Right atrium auricular region (tissue), 2 donors: ENCODE measurements around the gene MON2. TPM values are rescaled to one million over a fixed set of nuclear protein-coding genes. Genes with fewer than 3 reads are reported as not detected.
A peak's percentile ranks its signal among the peaks of the same experiment; 100 is the strongest.

Experiments
- DNase-seq: peaks from one replicate; pipeline ENCODE4 v3.0.0-alpha.2; 2019; ENCODE audit warnings: low spot score
- H3K27ac ChIP-seq, 2 donors: fragments of 200-600 bp; sonication (generic); 1 replicate in 1 of 2; 2 replicates in 1 of 2; pipeline ENCODE4 v1.5.1; 2016 to 2019
- H3K27me3 ChIP-seq, 2 donors: fragments of 200-600 bp; sonication (generic); one replicate each; pipeline versions ENCODE4 v1.5.1 to v1.6.0; 2017 to 2019
- H3K36me3 ChIP-seq: fragments of 200-600 bp; sonication (generic); one replicate; pipeline ENCODE4 v1.5.1; 2016
- H3K4me1 ChIP-seq, 2 donors: fragments of 200-600 bp; sonication (generic); one replicate each; pipeline versions ENCODE4 v1.5.1 to v1.6.0; 2017 to 2019
- H3K4me3 ChIP-seq, 2 donors: fragments of 200-600 bp; sonication (generic); 1 replicate in 1 of 2; 2 replicates in 1 of 2; pipeline ENCODE4 v1.5.1; 2017 to 2019; ENCODE audit warnings: mild to moderate bottlenecking in 1 of 2, moderate library complexity in 1 of 2
- H3K9me3 ChIP-seq, 2 donors: fragments of 200-600 bp; sonication (generic); one replicate each; pipeline ENCODE4 v1.5.1; 2019
- total RNA-seq, 2 donors: library from RNA; depleted of rRNA; stranded (reverse); fragments of >200 nt; gene quantifications; one replicate each; pipeline ENCODE4 v1.1.0, GENCODE V29; 2016
- TF ChIP-seq, protein P1 (sequence below), 2 donors: fragments of 200-600 bp; sonication (generic); IDR thresholded peaks; one replicate each; pipeline ENCODE4 v1.5.1; 2019; ENCODE audit warnings: antibody characterized with exemption in 2 of 2

Gene MON2
- total RNA-seq, 2 donors from 2014 or later, result 14.3 to 16.5 TPM

DNA sequence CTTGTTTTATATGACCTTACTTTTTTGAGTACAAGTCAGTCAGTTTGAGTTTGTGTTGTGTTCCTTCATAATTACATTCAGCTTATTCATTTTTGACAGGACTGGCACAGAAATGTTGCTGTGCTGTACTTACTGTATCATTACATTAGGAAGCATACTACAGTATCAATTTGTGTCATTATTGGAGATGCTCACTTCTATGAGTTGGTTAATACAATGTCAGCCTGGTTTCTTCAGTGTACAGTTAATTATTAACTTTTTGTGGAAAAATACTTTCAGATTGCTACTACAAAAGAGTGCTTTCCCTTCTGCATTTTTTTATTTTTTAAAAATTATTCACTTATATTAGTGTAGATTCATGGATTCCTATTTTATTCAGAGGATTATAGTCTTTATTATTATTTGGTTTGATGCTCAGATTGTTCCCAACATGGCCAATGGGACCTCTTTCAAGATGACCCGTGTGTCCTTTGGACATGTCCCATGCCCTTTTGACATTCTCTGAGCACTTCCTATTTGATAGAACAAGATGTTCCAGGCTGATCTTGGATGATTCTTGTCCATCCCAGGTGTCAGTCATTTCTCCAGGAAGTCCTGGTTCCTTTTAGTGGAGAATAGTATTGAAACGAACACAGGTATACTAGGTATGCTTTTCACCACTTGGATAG is 66.6 kb downstream of the MON2 start:
- no peak for DNase-seq
- no peaks in the 10 kb centered on the region for H3K9me3 ChIP-seq
- TF ChIP-seq, protein P1, sequence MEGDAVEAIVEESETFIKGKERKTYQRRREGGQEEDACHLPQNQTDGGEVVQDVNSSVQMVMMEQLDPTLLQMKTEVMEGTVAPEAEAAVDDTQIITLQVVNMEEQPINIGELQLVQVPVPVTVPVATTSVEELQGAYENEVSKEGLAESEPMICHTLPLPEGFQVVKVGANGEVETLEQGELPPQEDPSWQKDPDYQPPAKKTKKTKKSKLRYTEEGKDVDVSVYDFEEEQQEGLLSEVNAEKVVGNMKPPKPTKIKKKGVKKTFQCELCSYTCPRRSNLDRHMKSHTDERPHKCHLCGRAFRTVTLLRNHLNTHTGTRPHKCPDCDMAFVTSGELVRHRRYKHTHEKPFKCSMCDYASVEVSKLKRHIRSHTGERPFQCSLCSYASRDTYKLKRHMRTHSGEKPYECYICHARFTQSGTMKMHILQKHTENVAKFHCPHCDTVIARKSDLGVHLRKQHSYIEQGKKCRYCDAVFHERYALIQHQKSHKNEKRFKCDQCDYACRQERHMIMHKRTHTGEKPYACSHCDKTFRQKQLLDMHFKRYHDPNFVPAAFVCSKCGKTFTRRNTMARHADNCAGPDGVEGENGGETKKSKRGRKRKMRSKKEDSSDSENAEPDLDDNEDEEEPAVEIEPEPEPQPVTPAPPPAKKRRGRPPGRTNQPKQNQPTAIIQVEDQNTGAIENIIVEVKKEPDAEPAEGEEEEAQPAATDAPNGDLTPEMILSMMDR (IDR thresholded peaks at IDR 0.05), result no peak
- H3K36me3 ChIP-seq, result peaks cover 12% of the 10 kb centered on the region
- peaks cover 0 to 12% of the 10 kb centered on the region in 2 donors for H3K4me1 ChIP-seq
- H3K27ac ChIP-seq, result no peak overlapping the region
- H3K4me3 ChIP-seq, result no peak overlapping the region
- H3K27me3 ChIP-seq, result no peaks in the 10 kb centered on the region

DNA sequence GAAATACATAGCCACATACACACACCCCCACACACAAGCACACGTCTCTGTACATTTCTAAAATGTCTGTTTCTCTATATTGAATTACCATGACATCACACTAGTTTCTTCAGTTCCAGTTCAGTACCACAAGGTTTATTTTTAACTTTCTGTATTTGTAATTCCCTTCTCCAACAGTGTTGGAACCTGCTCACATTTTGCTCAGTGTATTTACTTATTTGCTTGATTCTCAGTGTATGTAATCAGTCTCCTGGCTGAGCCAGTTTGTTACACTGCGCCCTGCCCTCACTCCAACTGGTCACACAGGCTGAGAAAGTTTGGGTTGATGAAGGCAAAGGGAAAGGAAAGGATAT is 67.1 kb downstream of the MON2 start:
- no peak overlapping the region for H3K27ac ChIP-seq
- TF ChIP-seq, protein P1 (IDR thresholded peaks at IDR 0.05), result no peak
- no peaks in the 10 kb centered on the region for H3K9me3 ChIP-seq
- H3K4me1 ChIP-seq, result peaks cover 0 to 12% of the 10 kb centered on the region in 2 donors
- H3K27me3 ChIP-seq, result no peaks in the 10 kb centered on the region
- DNase-seq, result no peak
- no peak overlapping the region for H3K4me3 ChIP-seq
- H3K36me3 ChIP-seq, result peaks cover 12% of the 10 kb centered on the region

DNA sequence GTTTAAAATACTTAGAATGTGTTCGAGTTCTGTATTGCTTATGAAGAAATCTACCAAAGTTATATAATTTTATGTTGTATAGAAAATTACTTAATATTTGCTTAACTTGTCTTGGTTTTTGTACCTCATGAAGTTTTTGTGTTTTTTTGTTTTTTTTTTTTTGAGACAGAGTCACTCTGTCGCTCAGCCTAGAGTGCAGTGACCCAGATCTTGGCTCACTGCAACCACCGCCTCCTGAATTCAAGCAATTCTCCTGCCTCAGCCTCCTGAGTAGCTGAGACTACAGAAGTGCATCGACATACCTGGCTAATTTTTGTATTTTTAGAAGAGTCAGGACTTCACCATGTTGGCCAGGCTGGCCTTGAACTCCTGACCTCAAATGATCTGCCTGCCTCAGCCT is 69.9 kb downstream of the MON2 start:
- no peaks in the 10 kb centered on the region for H3K9me3 ChIP-seq
- no peaks in the 10 kb centered on the region for H3K27me3 ChIP-seq
- TF ChIP-seq, protein P1 (IDR thresholded peaks at IDR 0.05), result no peak
- DNase-seq, result no peak
- peaks cover 21% of the 10 kb centered on the region for H3K36me3 ChIP-seq
- H3K4me3 ChIP-seq, result no peak overlapping the region
- no peak overlapping the region for H3K27ac ChIP-seq
- H3K4me1 ChIP-seq, result peaks cover 0 to 12% of the 10 kb centered on the region in 2 donors

DNA sequence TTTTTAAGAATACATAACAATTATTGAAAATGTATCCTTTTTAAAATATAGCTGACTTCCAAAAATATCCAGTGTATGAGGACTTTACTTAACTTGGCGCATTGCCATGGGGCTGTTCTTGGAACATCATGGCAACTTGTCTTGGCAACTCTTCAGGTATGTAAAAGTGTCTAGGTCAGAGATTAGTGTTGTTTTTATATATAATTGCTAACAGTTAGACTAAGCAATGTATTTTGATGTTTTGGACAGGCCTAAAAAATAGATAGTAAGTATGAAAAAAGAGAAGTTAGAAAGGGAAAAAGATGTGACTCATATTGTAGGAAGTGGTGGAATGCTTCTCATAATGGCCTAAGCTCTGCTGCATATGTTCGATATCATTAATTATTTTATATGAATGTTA is 70.9 kb downstream of the MON2 start:
- H3K36me3 ChIP-seq, result peaks cover 21% of the 10 kb centered on the region

DNA sequence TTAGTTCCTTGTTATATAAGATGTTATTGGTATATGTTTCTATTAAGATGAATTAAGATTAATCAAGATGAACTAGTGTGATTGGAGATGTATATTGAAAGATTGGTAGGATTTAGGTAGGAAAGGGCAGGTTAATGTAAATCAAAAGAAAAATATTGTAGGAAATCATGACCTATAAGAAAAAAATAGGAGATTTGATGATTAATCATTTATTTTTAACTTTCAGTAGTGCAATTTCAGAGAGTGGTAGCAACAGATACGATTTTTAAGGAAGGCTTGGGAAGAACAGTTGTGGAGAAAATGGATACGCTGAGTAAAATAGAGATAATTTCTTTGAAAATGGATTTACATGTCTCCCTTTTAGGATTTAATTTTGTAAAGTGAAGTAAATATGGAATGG is 73.7 kb downstream of the MON2 start:
- no peaks in the 10 kb centered on the region for H3K27me3 ChIP-seq
- H3K27ac ChIP-seq, result no peak overlapping the region
- peaks cover 0 to 12% of the 10 kb centered on the region in 2 donors for H3K4me1 ChIP-seq
- H3K9me3 ChIP-seq, result no peaks in the 10 kb centered on the region
- no peak for DNase-seq
- H3K4me3 ChIP-seq, result no peak overlapping the region
- TF ChIP-seq, protein P1 (IDR thresholded peaks at IDR 0.05), result no peak
- peaks cover 13% of the 10 kb centered on the region for H3K36me3 ChIP-seq

More for the DNA sequence above, 70.9 kb downstream of the MON2 start:
- DNase-seq, result no peak
- H3K4me1 ChIP-seq, result peaks cover 0 to 12% of the 10 kb centered on the region in 2 donors
- H3K4me3 ChIP-seq, result no peak overlapping the region
- H3K27me3 ChIP-seq, result no peaks in the 10 kb centered on the region
- H3K9me3 ChIP-seq, result no peaks in the 10 kb centered on the region
- TF ChIP-seq, protein P1 (IDR thresholded peaks at IDR 0.05), result no peak
- peak overlapping the region in 1 of 2 donors; percentile 6 for H3K27ac ChIP-seq

DNA sequence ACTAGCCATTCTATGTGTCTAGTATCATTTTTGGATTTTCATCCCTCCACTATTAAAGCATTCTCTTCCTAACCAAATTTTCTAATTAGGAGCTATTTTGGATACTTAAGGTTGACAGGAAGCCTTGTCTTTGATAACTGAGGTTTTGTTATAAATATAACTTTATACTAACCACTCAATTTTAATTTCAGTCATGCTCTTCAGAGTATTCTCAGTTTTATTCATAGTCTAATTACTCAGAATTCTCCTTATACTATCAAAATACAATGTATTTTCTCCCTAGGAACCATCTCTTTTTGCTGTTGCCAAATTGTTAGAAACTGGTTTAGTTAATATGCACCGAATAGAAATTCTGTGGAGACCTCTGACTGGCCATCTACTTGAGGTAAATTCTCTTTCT is 76.2 kb downstream of the MON2 start:
- H3K9me3 ChIP-seq, result no peaks in the 10 kb centered on the region
- no peaks in the 10 kb centered on the region for H3K27me3 ChIP-seq
- H3K27ac ChIP-seq, result no peak overlapping the region
- peaks cover 0 to 3% of the 10 kb centered on the region in 2 donors for H3K4me1 ChIP-seq
- H3K36me3 ChIP-seq, result peaks cover 37% of the 10 kb centered on the region
- no peak for DNase-seq
- no peak overlapping the region for H3K4me3 ChIP-seq
- TF ChIP-seq, protein P1 (IDR thresholded peaks at IDR 0.05), result no peak
